OCI-LY7 (cell line): ENCODE measurements around the gene FBXO42. TPM values are rescaled to one million over a fixed set of nuclear protein-coding genes. Genes with fewer than 3 reads are reported as not detected.

Source experiments
- BruUV-seq: library from RNA; stranded (reverse); fragments of 400-500 nt; replicated peaks from 2 replicates; lab custom pipeline; 2021; lab: Mats Ljungman, UMichigan
- CTCF ChIA-PET: fragments of 300-600 bp; sonication (Branson Sonifier 250); formaldehyde crosslinking; loops from one replicate; lab custom pipeline; 2022; ENCODE audit warnings: antibody characterized with exemption; ENCODE audit not compliant: unreplicated experiment; lab: Charles Lee
- POLR2A ChIA-PET: fragments of 300-600 bp; sonication (Branson Sonifier 250); formaldehyde crosslinking; loops from one replicate; lab custom pipeline; 2022; ENCODE audit warnings: antibody characterized with exemption; lab: Charles Lee
- DNase-seq: peaks from one replicate; pipeline ENCODE4 v3.0.0-alpha.2; 2015; ENCODE audit warnings: low spot score
- H2AFZ ChIP-seq: fragments of 200-600 bp; sonication (generic), shearing (Covaris generic); 2 replicates; pipeline ENCODE4 v1.6.1; 2014; ENCODE audit warnings: mild to moderate bottlenecking, antibody characterized with exemption, low read length, moderate library complexity
- H3K27ac ChIP-seq: fragments of 200-600 bp; sonication (generic); 2 replicates; pipeline ENCODE4 v1.5.1; 2014; ENCODE audit warnings: mixed run types, low read depth, mild to moderate bottlenecking, moderate library complexity, low read length, inconsistent platforms; ENCODE audit not compliant: poor library complexity, severe bottlenecking
- H3K36me3 ChIP-seq: fragments of 200-600 bp; sonication (generic); 2 replicates; pipeline ENCODE4 v1.6.1; 2014; ENCODE audit warnings: mild to moderate bottlenecking, antibody characterized with exemption, low read length, moderate library complexity, mixed read lengths; ENCODE audit not compliant: insufficient read depth
- H3K4me1 ChIP-seq: fragments of 200-600 bp; sonication (generic); 2 replicates; pipeline ENCODE4 v1.5.1; 2014; ENCODE audit warnings: mild to moderate bottlenecking, low read length; ENCODE audit not compliant: insufficient read depth, poor library complexity, severe bottlenecking
- H3K4me2 ChIP-seq: fragments of 200-600 bp; sonication (generic); 2 replicates; pipeline ENCODE4 v1.6.1; 2014; ENCODE audit warnings: mild to moderate bottlenecking, low read length
- H3K4me3 ChIP-seq: fragments of 200-600 bp; sonication (generic); 2 replicates; pipeline ENCODE4 v1.5.1; 2014; ENCODE audit warnings: mild to moderate bottlenecking, low read depth, low read length; ENCODE audit not compliant: poor library complexity, severe bottlenecking
- H3K79me2 ChIP-seq: fragments of 200-600 bp; sonication (generic); 2 replicates; pipeline ENCODE4 v1.6.1; 2016; ENCODE audit warnings: low read depth, mild to moderate bottlenecking, low read length, moderate library complexity, mixed read lengths; ENCODE audit not compliant: insufficient read depth
- H3K9me2 ChIP-seq: fragments of 200-600 bp; sonication (generic); 2 replicates; pipeline ENCODE4 v1.6.1; 2016; ENCODE audit warnings: mild to moderate bottlenecking, low read length, mixed read lengths; ENCODE audit not compliant: insufficient read depth
- H3K9me3 ChIP-seq: fragments of 200-600 bp; sonication (generic); 2 replicates; pipeline ENCODE4 v1.6.1; 2014; ENCODE audit warnings: mild to moderate bottlenecking, mixed run types, low read length, mixed read lengths
- H4K20me1 ChIP-seq: fragments of 200-600 bp; sonication (generic); 2 replicates; pipeline ENCODE4 v1.6.1; 2014; ENCODE audit warnings: mild to moderate bottlenecking, antibody characterized with exemption, low read length, moderate library complexity, mixed read lengths; ENCODE audit not compliant: insufficient read depth
- CTCF ChIP-seq: fragments of 200-600 bp; sonication (generic); conservative IDR thresholded peaks from 2 replicates; pipeline ENCODE4 v1.5.1; 2014; ENCODE audit warnings: mild to moderate bottlenecking, antibody characterized with exemption, low read length, moderate library complexity, mixed read lengths
- EZH2phosphoT487 ChIP-seq: fragments of 200-600 bp; sonication (generic); IDR thresholded peaks from 2 replicates; pipeline ENCODE4 v1.6.1; 2018; ENCODE audit warnings: low read depth, borderline replicate concordance, mild to moderate bottlenecking, mixed run types, antibody characterized with exemption, low read length, moderate library complexity, mixed read lengths
- intact Hi-C: fragments of 100-400 bp; cut with micrococcal nuclease; formaldehyde crosslinking; loops from one replicate; pipeline ENCODE4 v1.10.0; 2022; ENCODE audit not compliant: unreplicated experiment
- total RNA-seq, 2 experiments: library from RNA; depleted of rRNA in 1 of 2; stranded (reverse); fragments of >200 nt in 1 of 2; shearing (Covaris generic) in 1 of 2; gene quantifications; 2 replicates each; pipeline ENCODE4 v1.2.3, GENCODE V29; 2014 to 2022

Gene FBXO42
- total RNA-seq, 2 experiments from 2014 or later = 20.0 to 22.9 TPM

GRCh38 chr1:16376971-16377370 lies 24.7 kb upstream of the FBXO42 start:
- Histone ChIP-seq H3K27ac (no peak overlapping the region), H3K9me3 (no peaks in the 10 kb centered on the region), H4K20me1 (peaks cover 34% of the 10 kb centered on the region), H2AFZ (no peak overlapping the region), H3K79me2 (peaks cover 99% of the 10 kb centered on the region), H3K36me3 (peaks cover 61% of the 10 kb centered on the region), H3K9me2 (no peaks in the 10 kb centered on the region), H3K4me3 (no peak overlapping the region), H3K4me2 (no peak overlapping the region), H3K4me1 (peaks cover 3% of the 10 kb centered on the region)
- POLR2A ChIA-PET = interaction anchor here (0.7 kb wide), 1 partner anchor 1962 kb away, joined by 3 read pairs; no protein-coding TSS in a partner anchor
- intact Hi-C loops = no loop called here
- no TSS peak for BruUV-seq
- no peak for TF ChIP-seq EZH2phosphoT487
- TF ChIP-seq CTCF = no peak
- CTCF ChIA-PET = no interaction called here
- no peak for DNase-seq

- no peak for DNase-seq
- peaks cover 36% of the 10 kb centered on the region for H4K20me1 ChIP-seq
- no TSS peak for BruUV-seq
- H3K4me2 ChIP-seq = no peak overlapping the region
- H3K4me3 ChIP-seq = no peak overlapping the region
- H3K4me1 ChIP-seq = peaks cover 3% of the 10 kb centered on the region
- H3K79me2 ChIP-seq = peaks cover 99% of the 10 kb centered on the region
- intact Hi-C loops = no loop called here
- H2AFZ ChIP-seq = no peak overlapping the region
- H3K9me2 ChIP-seq = no peaks in the 10 kb centered on the region
- CTCF ChIA-PET = no interaction called here
- no peak for TF ChIP-seq EZH2phosphoT487
- no peak for TF ChIP-seq CTCF
- POLR2A ChIA-PET = no interaction called here
- H3K9me3 ChIP-seq = no peaks in the 10 kb centered on the region
- H3K27ac ChIP-seq = no peak overlapping the region
- H3K36me3 ChIP-seq = peaks cover 59% of the 10 kb centered on the region
These were observed 23.5 kb upstream of the FBXO42 start for GRCh38 chr1:16375521-16376340.

GRCh38 chr1:16374266-16374665 lies 22.0 kb upstream of the FBXO42 start:
- H4K20me1 ChIP-seq = peaks cover 38% of the 10 kb centered on the region

More at GRCh38 chr1:16374266-16374665, 22.0 kb upstream of the FBXO42 start:
- Histone ChIP-seq H3K4me2 (no peak overlapping the region), H3K79me2 (peaks cover 99% of the 10 kb centered on the region), H3K9me3 (no peaks in the 10 kb centered on the region), H3K36me3 (peaks cover 52% of the 10 kb centered on the region), H3K27ac (no peak overlapping the region), H3K9me2 (no peaks in the 10 kb centered on the region), H2AFZ (no peak overlapping the region), H3K4me3 (no peak overlapping the region), H3K4me1 (peaks cover 5% of the 10 kb centered on the region)
- no peak for DNase-seq
- TF ChIP-seq EZH2phosphoT487 = no peak
- no peak for TF ChIP-seq CTCF
- intact Hi-C loops = no loop called here
- ChIA-PET CTCF (no interaction called here), POLR2A (interaction anchor here (1.2 kb wide), 1 partner anchor 155 kb away, joined by 3 read pairs; no protein-coding TSS in a partner anchor)
- no TSS peak for BruUV-seq
